NCI-H2196 treated with DMSO at 0.1 percent for 48 hours (cell line): ENCODE measurements around the gene IGSF3.

Experiments used
- DNase-seq: peaks from one replicate; lab custom pipeline; 2025; ENCODE audit not compliant: unreplicated experiment; lab: John Stamatoyannopoulos, UW

IGSF3 gene

GRCh38 chr1:116532671-116533428 is 134.7 kb downstream of the IGSF3 start:
- DNase-seq = no peak

GRCh38 chr1:116531917-116532316 is 135.6 kb downstream of the IGSF3 start:
- no peak for DNase-seq

- no peak for DNase-seq
Observed at GRCh38 chr1:116529681-116530080, 137.9 kb downstream of the IGSF3 start.

GRCh38 chr1:116529199-116529631 is 138.3 kb downstream of the IGSF3 start:
- DNase-seq = no peak

GRCh38 chr1:116528329-116529083 is 139.0 kb downstream of the IGSF3 start:
- DNase-seq = no peak

GRCh38 chr1:116525440-116525839 is 142.1 kb downstream of the IGSF3 start:
- no peak for DNase-seq
